Right lobe of liver (tissue), 6 donors: Measurements from ENCODE around the gene SERPINB7. TPM values are rescaled to one million over a fixed set of nuclear protein-coding genes. Genes with fewer than 3 reads are reported as not detected.
A peak's percentile ranks its signal among the peaks of the same experiment; 100 is the strongest.

Source experiments
- ATAC-seq, 4 donors: fragments of 200-7000 bp; cut with Tn5 transposase; one replicate each; pipeline ENCODE4 v1.9.1; 2020; ENCODE audit warnings: mild to moderate bottlenecking in 4 of 4, moderate library complexity in 4 of 4
- DNase-seq, 3 donors: peaks; one replicate each; pipeline ENCODE4 v3.0.0-alpha.2; 2020
- H3K27ac ChIP-seq, 3 donors: fragments of 200-600 bp; one replicate each; pipeline ENCODE4 v1.8.0; 2022
- H3K27me3 ChIP-seq, 2 donors: fragments of 200-600 bp; one replicate each; pipeline ENCODE4 v1.8.0; 2022
- H3K36me3 ChIP-seq, 4 donors: fragments of 200-600 bp; sonication (generic) in 1 of 4; one replicate each; pipeline versions ENCODE4 v1.5.1 to v1.8.0; 2017 to 2022; ENCODE audit warnings: control low read depth in 1 of 4
- H3K4me1 ChIP-seq, 4 donors: fragments of 200-600 bp; sonication (generic) in 1 of 4; one replicate each; pipeline versions ENCODE4 v1.5.1 to v1.8.0; 2017 to 2022; ENCODE audit warnings: control low read depth in 1 of 4
- H3K4me3 ChIP-seq, 3 donors: fragments of 200-600 bp; one replicate each; pipeline ENCODE4 v1.8.0; 2022
- H3K9me3 ChIP-seq, 4 donors: fragments of 200-600 bp; sonication (generic) in 1 of 4; one replicate each; pipeline versions ENCODE4 v1.5.1 to v1.8.0; 2017 to 2022; ENCODE audit warnings: control low read depth in 1 of 4
- CTCF ChIP-seq, 4 donors: fragments of 200-600 bp in 3 of 4; fragments of 450-650 bp in 1 of 4; IDR thresholded peaks; one replicate each; pipeline versions ENCODE4 v1.5.1 to v1.8.0; 2016 to 2022; ENCODE audit warnings: antibody characterized with exemption in 4 of 4, mild to moderate bottlenecking in 2 of 4
- POLR2A ChIP-seq: fragments of 450-650 bp; IDR thresholded peaks from one replicate; pipeline ENCODE4 v1.6.1; 2017; ENCODE audit warnings: antibody characterized with exemption, mild to moderate bottlenecking
- WGBS: methylation state at CpG from one replicate; pipeline ENCODE4 v1.1.6; 2018; ENCODE audit warnings: low coverage, low lambda C conversion rate; ENCODE audit not compliant: insufficient coverage; ENCODE audit errors: missing lambda C conversion rate; 5-methylcytosine and 5-hydroxymethylcytosine counted together
- intact Hi-C, 2 donors: fragments of 100-400 bp; cut with DNase I; formaldehyde crosslinking; loops; one replicate each; pipeline versions ENCODE4 v1.11.2 to v1.14.1; 2022
- total RNA-seq, 6 experiments: library from RNA; depleted of rRNA in 2 of 6; stranded (reverse); fragments of >200 nt in 2 of 6; fragmentation: NEBNext Ultra II Directional in 3 of 6; extraction: Animal tissue kit (Norgen Biotek cat#: 25700) in 3 of 6; gene quantifications; one replicate each; pipeline versions ENCODE4 v1.1.0 to v1.2.4, GENCODE V29; 2016 to 2023
- donor health status: DM: no; HTN: yes; CAD: no.
- donor health status: DM: no; HTN: no; CAD: no.
- donor health status: DM: no; HTN: no; CAD: no.
- donor health status: DM: no; HTN: yes; CAD: no.
- donor health status: DM: no; HTN: yes; CAD: no.

The SERPINB7 gene
- total RNA-seq, 6 experiments from 2014 or later: not detected

GRCh38 chr18:63823516-63824219 is 48.5 kb downstream of the SERPINB7 start:
- no peak overlapping the region for H3K27ac ChIP-seq
- DNase-seq (peak in 1 of 3 donors; percentile 28), ATAC-seq (peak in 3 of 4 donors; percentile 60 to 61 (median 61))
- H3K4me3 ChIP-seq: no peak overlapping the region
- no peak for TF ChIP-seq POLR2A
- TF ChIP-seq CTCF (IDR thresholded peaks at IDR 0.05): peak; percentile 38 to 66 (median 52)
- intact Hi-C loops: no loop called here
- H3K4me1 ChIP-seq: no peaks in the 10 kb centered on the region
- H3K9me3 ChIP-seq: no peaks in the 10 kb centered on the region
- H3K36me3 ChIP-seq: no peaks in the 10 kb centered on the region
- H3K27me3 ChIP-seq: no peaks in the 10 kb centered on the region
- 47% methylated on average over 6 of the region's 10 CpGs for WGBS

GRCh38 chr18:63824220-63824525 is 49.0 kb downstream of the SERPINB7 start:
- Histone ChIP-seq H3K36me3 (no peaks in the 10 kb centered on the region), H3K4me3 (no peak overlapping the region), H3K27ac (no peak overlapping the region), H3K27me3 (no peaks in the 10 kb centered on the region), H3K4me1 (no peaks in the 10 kb centered on the region), H3K9me3 (no peaks in the 10 kb centered on the region)
- DNase-seq (no peak), ATAC-seq (no peak)
- intact Hi-C loops: no loop called here
- WGBS: 63% methylated on average over 2 of the region's 2 CpGs
- no peak for TF ChIP-seq POLR2A
- no peak for TF ChIP-seq CTCF (IDR thresholded peaks at IDR 0.05)

GRCh38 chr18:63828120-63828519 is 52.9 kb downstream of the SERPINB7 start:
- Histone ChIP-seq H3K4me3 (no peak overlapping the region), H3K4me1 (no peaks in the 10 kb centered on the region), H3K27ac (no peak overlapping the region), H3K36me3 (no peaks in the 10 kb centered on the region), H3K9me3 (no peaks in the 10 kb centered on the region), H3K27me3 (no peaks in the 10 kb centered on the region)
- 49% methylated on average over 3 of the region's 3 CpGs for WGBS
- ATAC-seq (no peak), DNase-seq (no peak)
- intact Hi-C loops: no loop called here
- TF ChIP-seq CTCF (IDR thresholded peaks at IDR 0.05) (no peak), POLR2A (no peak)

- no peaks in the 10 kb centered on the region for H3K27me3 ChIP-seq
- TF ChIP-seq POLR2A (no peak), CTCF (IDR thresholded peaks at IDR 0.05) (no peak)
- H3K4me1 ChIP-seq: no peaks in the 10 kb centered on the region
- H3K9me3 ChIP-seq: no peaks in the 10 kb centered on the region
- no peak overlapping the region for H3K4me3 ChIP-seq
- ATAC-seq (no peak), DNase-seq (no peak)
- H3K36me3 ChIP-seq: no peaks in the 10 kb centered on the region
- intact Hi-C loops: no loop called here
- H3K27ac ChIP-seq: no peak overlapping the region
- 32% methylated on average over 1 of the region's 1 CpG for WGBS
Observed at GRCh38 chr18:63828656-63829055, 53.4 kb downstream of the SERPINB7 start.

GRCh38 chr18:63829886-63830285 is 54.7 kb downstream of the SERPINB7 start:
- Histone ChIP-seq H3K4me1 (no peaks in the 10 kb centered on the region), H3K36me3 (no peaks in the 10 kb centered on the region), H3K27ac (no peak overlapping the region), H3K9me3 (no peaks in the 10 kb centered on the region), H3K4me3 (no peak overlapping the region), H3K27me3 (no peaks in the 10 kb centered on the region)
- intact Hi-C loops: loop anchor here in 1 of 2 donors (10.0 kb wide), 1 partner anchor 315 kb away; no protein-coding TSS in a partner anchor
- ATAC-seq (no peak), DNase-seq (no peak)
- TF ChIP-seq CTCF (IDR thresholded peaks at IDR 0.05) (no peak), POLR2A (no peak)
